PC-3 (cell line): Measurements from ENCODE around the gene R3HDM4. TPM values are rescaled to one million over a fixed set of nuclear protein-coding genes. Genes with fewer than 3 reads are reported as not detected.

ENCODE experiments used
- ATAC-seq: fragments of 200-7000 bp; cut with Tn5 transposase; 2 replicates; pipeline ENCODE4 v1.9.1; 2020; ENCODE audit warnings: mild to moderate bottlenecking, moderate library complexity
- BruUV-seq: library from RNA; stranded (reverse); fragments of 400-500 nt; replicated peaks from 2 replicates; lab custom pipeline; 2021; lab: Mats Ljungman, UMichigan
- CTCF ChIA-PET: fragments of 300-600 bp; sonication (Branson Sonifier 250); formaldehyde crosslinking; loops from one replicate; lab custom pipeline; 2022; ENCODE audit warnings: antibody characterized with exemption; lab: Charles Lee
- POLR2A ChIA-PET: fragments of 300-600 bp; sonication (Branson Sonifier 250); formaldehyde crosslinking; loops from one replicate; lab custom pipeline; 2022; ENCODE audit warnings: antibody characterized with exemption; ENCODE audit not compliant: unreplicated experiment; lab: Charles Lee
- DNase-seq: peaks from one replicate; pipeline ENCODE4 v3.0.0-alpha.2; 2015
- H2AFZ ChIP-seq: fragments of 300-600 bp; sonication (generic); 2 replicates; pipeline ENCODE4 v1.6.0; 2016; ENCODE audit warnings: antibody characterized with exemption, low read length
- H3F3A ChIP-seq: fragments of 300-600 bp; sonication (generic); one replicate; pipeline ENCODE4 v1.6.0; 2017; ENCODE audit warnings: antibody characterized with exemption, low read length, control low read depth, mild to moderate bottlenecking; ENCODE audit not compliant: unreplicated experiment
- H3K27ac ChIP-seq: fragments of 300-600 bp; sonication (generic); 2 replicates; pipeline ENCODE4 v1.5.1; 2016; ENCODE audit warnings: mild to moderate bottlenecking, low read length
- H3K27me3 ChIP-seq: fragments of 300-600 bp; sonication (generic); 2 replicates; pipeline ENCODE4 v1.6.1; 2016; ENCODE audit warnings: low read length, mixed read lengths
- H3K36me3 ChIP-seq: fragments of 300-600 bp; sonication (generic); 2 replicates; pipeline ENCODE4 v1.6.1; 2016; ENCODE audit warnings: low read depth, mixed run types, low read length, mixed read lengths
- H3K4me1 ChIP-seq: fragments of 300-600 bp; sonication (generic); 2 replicates; pipeline ENCODE4 v1.5.1; 2016; ENCODE audit warnings: low read length; ENCODE audit not compliant: insufficient read depth
- H3K4me2 ChIP-seq: fragments of 300-600 bp; sonication (generic); 2 replicates; pipeline ENCODE4 v1.6.0; 2016; ENCODE audit warnings: low read length
- H3K4me3 ChIP-seq: fragments of 300-600 bp; sonication (generic); 2 replicates; pipeline ENCODE4 v1.5.1; 2016; ENCODE audit warnings: mild to moderate bottlenecking, low read length, mixed read lengths
- H3K79me2 ChIP-seq: fragments of 300-600 bp; sonication (generic); 2 replicates; pipeline ENCODE4 v1.6.1; 2017; ENCODE audit warnings: low read length, mixed read lengths
- H3K9ac ChIP-seq: fragments of 300-600 bp; sonication (generic); 2 replicates; pipeline ENCODE4 v1.6.0; 2016; ENCODE audit warnings: mild to moderate bottlenecking, low read length
- H3K9me2 ChIP-seq: fragments of 300-600 bp; sonication (generic); replicated peaks from 2 replicates; pipeline ENCODE4 v1.6.1; 2016; ENCODE audit warnings: mixed run types, low read length, mixed read lengths
- H3K9me3 ChIP-seq: fragments of 300-600 bp; sonication (generic); 2 replicates; pipeline ENCODE4 v1.6.1; 2016; ENCODE audit warnings: low read length, mixed read lengths
- H4K20me1 ChIP-seq: fragments of 300-600 bp; sonication (generic); 2 replicates; pipeline ENCODE4 v1.6.1; 2016; ENCODE audit warnings: low read length, mixed read lengths
- EZH2 ChIP-seq: fragments of 300-600 bp; sonication (generic); IDR thresholded peaks from one replicate; pipeline ENCODE4 v1.6.1; 2017; ENCODE audit warnings: antibody characterized with exemption, mild to moderate bottlenecking, low read length; ENCODE audit not compliant: unreplicated experiment
- EZH2phosphoT487 ChIP-seq: fragments of 300-600 bp; sonication (generic); IDR thresholded peaks from 2 replicates; pipeline ENCODE4 v1.6.1; 2018; ENCODE audit warnings: mild to moderate bottlenecking, antibody characterized with exemption, low read length, borderline replicate concordance
- intact Hi-C: fragments of 100-400 bp; cut with micrococcal nuclease; formaldehyde crosslinking; loops from 2 replicates; pipeline ENCODE4 v1.9.0; 2023
- total RNA-seq: library from RNA; depleted of rRNA; stranded (reverse); fragments of >200 nt; gene quantifications from 2 replicates; pipeline ENCODE4 v1.2.3, GENCODE V29; 2014
- TF ChIP-seq, protein P1 (sequence below): fragments of 300-600 bp; sonication (generic); conservative IDR thresholded peaks from 2 replicates; pipeline ENCODE4 v1.5.1; 2017; ENCODE audit warnings: antibody characterized with exemption, low read depth, mild to moderate bottlenecking, low read length

Gene R3HDM4
- total RNA-seq, 1 experiment from 2014 or later = 44.9 TPM

DNA sequence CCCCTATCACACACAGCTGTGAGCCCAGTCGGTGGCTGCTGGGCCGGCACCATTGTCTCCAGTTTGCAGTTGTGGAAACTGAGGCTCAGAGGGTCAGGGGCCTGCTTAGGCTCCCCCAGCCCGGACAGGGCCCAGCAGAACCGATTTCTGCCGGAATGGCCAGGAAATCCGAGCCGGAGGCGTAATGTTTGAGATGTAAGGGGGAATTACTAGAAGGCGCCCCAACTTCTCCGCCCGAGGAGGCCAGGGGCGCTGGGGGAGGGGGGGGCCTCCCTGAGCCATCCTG, 5.1 kb upstream of the R3HDM4 start:
- peak overlapping the region; percentile 35 for H3K4me3 ChIP-seq

DNA sequence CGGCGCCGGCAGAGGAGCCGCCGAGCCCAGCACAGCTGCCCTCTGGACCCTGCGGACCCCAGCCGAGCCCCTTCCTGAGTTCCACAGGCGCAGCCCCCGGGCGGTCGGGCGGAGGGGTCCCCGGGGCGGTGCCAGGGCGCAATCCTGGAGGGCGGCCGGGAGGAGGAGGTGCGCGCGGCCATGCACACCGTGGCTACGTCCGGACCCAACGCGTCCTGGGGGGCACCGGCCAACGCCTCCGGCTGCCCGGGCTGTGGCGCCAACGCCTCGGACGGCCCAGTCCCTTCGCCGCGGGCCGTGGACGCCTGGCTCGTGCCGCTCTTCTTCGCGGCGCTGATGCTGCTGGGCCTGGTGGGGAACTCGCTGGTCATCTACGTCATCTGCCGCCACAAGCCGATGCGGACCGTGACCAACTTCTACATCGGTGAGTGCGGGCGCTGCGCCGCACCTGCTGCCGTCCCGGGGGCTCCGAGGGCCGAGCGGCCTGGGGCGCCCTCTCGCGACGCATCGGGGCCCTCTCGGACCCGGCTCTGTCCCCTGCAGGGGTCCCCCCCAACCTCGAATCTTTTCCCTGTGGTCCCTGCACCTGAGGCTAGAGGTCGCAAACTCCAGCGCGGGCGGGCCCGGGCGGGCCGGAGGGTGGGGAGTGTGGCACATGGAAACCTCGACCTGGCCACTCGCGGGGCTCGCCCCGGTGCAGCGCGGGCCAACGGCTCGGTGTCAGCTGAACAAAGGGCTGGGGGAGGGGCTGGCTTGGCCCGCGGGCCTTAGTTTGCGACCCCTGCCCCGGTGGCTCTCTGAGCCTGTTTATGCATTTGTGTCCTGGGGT, 4.5 kb upstream of the R3HDM4 start, which contains the start of gene KISS1R:
Gene KISS1R, plus strand, starts transcription at position 11 of the 829 bp plus-strand sequence. Its CDS starts 170 bp downstream, at position 181.
- Histone ChIP-seq H3K27me3 (peaks cover 7% of the 10 kb centered on the region; the same call in 1 of the 2 replicates), H3K9ac (no peak within 1 kb of the TSS), H3F3A (no peaks in the 10 kb centered on the region), H3K27ac (no peak within 1 kb of the TSS), H4K20me1 (no peaks in the 10 kb centered on the region), H2AFZ (no peak within 1 kb of the TSS), H3K79me2 (peaks cover 3% of the 10 kb centered on the region), H3K36me3 (no peaks in the 10 kb centered on the region), H3K4me3 (peak within 1 kb of the TSS; percentile 35), H3K9me3 (no peaks in the 10 kb centered on the region), H3K4me2 (peak within 1 kb of the TSS; percentile 78), H3K4me1 (peaks cover 4% of the 10 kb centered on the region; the same call in 1 of the 2 replicates), H3K9me2 (no peaks in the 10 kb centered on the region)
- no TSS peak for BruUV-seq
- DNase-seq = peak; percentile 23
- TF ChIP-seq EZH2 = no peak
- TF ChIP-seq, protein P1, sequence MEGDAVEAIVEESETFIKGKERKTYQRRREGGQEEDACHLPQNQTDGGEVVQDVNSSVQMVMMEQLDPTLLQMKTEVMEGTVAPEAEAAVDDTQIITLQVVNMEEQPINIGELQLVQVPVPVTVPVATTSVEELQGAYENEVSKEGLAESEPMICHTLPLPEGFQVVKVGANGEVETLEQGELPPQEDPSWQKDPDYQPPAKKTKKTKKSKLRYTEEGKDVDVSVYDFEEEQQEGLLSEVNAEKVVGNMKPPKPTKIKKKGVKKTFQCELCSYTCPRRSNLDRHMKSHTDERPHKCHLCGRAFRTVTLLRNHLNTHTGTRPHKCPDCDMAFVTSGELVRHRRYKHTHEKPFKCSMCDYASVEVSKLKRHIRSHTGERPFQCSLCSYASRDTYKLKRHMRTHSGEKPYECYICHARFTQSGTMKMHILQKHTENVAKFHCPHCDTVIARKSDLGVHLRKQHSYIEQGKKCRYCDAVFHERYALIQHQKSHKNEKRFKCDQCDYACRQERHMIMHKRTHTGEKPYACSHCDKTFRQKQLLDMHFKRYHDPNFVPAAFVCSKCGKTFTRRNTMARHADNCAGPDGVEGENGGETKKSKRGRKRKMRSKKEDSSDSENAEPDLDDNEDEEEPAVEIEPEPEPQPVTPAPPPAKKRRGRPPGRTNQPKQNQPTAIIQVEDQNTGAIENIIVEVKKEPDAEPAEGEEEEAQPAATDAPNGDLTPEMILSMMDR = peak; percentile 60
- ATAC-seq = no peak
- ChIA-PET CTCF (no interaction called here), POLR2A (no interaction called here)
- intact Hi-C loops = no loop called here

More for the DNA sequence above, 5.1 kb upstream of the R3HDM4 start:
- no peak for TF ChIP-seq EZH2
- TF ChIP-seq, protein P1 = no peak
- Histone ChIP-seq H4K20me1 (no peaks in the 10 kb centered on the region), H3K4me1 (peaks cover 4% of the 10 kb centered on the region; the same call in 1 of the 2 replicates), H3K4me2 (peak overlapping the region; percentile 78), H3K9me3 (no peaks in the 10 kb centered on the region), H3K9me2 (no peaks in the 10 kb centered on the region), H3K36me3 (no peaks in the 10 kb centered on the region), H3K79me2 (no peaks in the 10 kb centered on the region), H3F3A (no peaks in the 10 kb centered on the region), H3K27ac (no peak overlapping the region), H3K9ac (no peak overlapping the region), H2AFZ (no peak overlapping the region), H3K27me3 (peaks cover 7% of the 10 kb centered on the region; the same call in 1 of the 2 replicates)
- BruUV-seq = no TSS peak
- CTCF ChIA-PET = no interaction called here
- intact Hi-C loops = no loop called here
- POLR2A ChIA-PET = no interaction called here
- no peak for ATAC-seq
- DNase-seq = no peak

DNA sequence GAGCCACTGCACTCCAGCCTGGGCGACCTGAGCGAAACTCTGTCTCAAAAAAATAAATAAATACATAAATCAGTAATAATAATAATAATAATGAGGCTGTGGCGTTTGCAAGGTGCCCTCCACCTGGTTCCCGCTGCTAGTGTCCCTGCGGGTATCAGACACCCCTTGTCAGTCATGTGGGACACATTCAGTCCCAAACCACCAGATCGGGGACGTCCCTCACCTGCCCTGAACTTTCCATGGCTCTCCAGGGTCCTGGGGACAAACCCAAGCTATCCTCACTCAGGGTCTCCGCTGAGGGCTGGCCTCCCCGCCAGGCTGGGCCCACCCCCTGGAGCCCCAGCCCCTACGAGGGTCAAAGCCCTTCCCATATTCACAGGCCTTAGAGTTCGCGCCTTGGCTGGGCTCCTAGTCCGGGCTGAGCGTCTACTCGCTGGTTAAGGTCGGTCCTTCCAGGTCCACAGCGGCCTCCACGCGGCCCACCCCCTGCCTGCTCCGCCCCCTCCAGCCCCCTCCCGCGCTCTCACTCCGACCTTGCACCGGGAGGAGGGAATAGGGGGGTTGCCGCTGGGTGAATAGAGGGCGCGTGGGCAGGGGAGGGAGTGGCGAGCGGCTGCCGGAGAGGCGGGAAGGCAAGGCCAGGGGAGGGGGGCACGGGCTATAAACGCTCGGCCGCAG, 3.8 kb upstream of the R3HDM4 start:
- Histone ChIP-seq H3K4me3 (no peak overlapping the region; the same call in 1 of the 2 replicates), H3K79me2 (peaks cover 7% of the 10 kb centered on the region), H3K27ac (no peak overlapping the region), H3F3A (no peaks in the 10 kb centered on the region), H3K4me2 (peak overlapping the region; percentile 78), H2AFZ (no peak overlapping the region), H3K27me3 (peaks cover 7% of the 10 kb centered on the region; the same call in 1 of the 2 replicates), H3K36me3 (no peaks in the 10 kb centered on the region), H3K9me3 (no peaks in the 10 kb centered on the region), H4K20me1 (no peaks in the 10 kb centered on the region), H3K9ac (no peak overlapping the region), H3K4me1 (peaks cover 4% of the 10 kb centered on the region; the same call in 1 of the 2 replicates), H3K9me2 (no peaks in the 10 kb centered on the region)
- BruUV-seq = no TSS peak
- intact Hi-C loops = no loop called here
- ChIA-PET CTCF (no interaction called here), POLR2A (interaction anchor here (0.7 kb wide), 1 partner anchor 10 kb away, joined by 3 read pairs; no protein-coding TSS in a partner anchor)
- ATAC-seq (no peak), DNase-seq (no peak)
- no peak for TF ChIP-seq EZH2
- no peak for TF ChIP-seq EZH2phosphoT487
- TF ChIP-seq, protein P1 = no peak
